ENCODE measurements around the gene CCDC77.

The CCDC77 gene

GRCh38 chr12:462936-463705 lies 61.7 kb downstream of the CCDC77 start:
- Histone ChIP-seq H3K79me2 (ENCODE audit: low read length) (no peaks in the 10 kb centered on the region), H2AFZ (ENCODE audit: low read depth, low read length) (no peak overlapping the region), H3K4me2 (ENCODE audit: low read length) (no peak overlapping the region), H3K4me3 (ENCODE audit: low read length) (no peak overlapping the region), H4K20me1 (ENCODE audit: insufficient read depth, low read length) (no peaks in the 10 kb centered on the region), H3K9ac (ENCODE audit: low read length) (no peak overlapping the region), H3K9me3 (ENCODE audit: insufficient read depth, low read length) (no peaks in the 10 kb centered on the region), H3K4me1 (ENCODE audit: low read length) (no peaks in the 10 kb centered on the region), H3K27ac (ENCODE audit: low read length) (no peak overlapping the region), H3K27me3 (ENCODE audit: low read depth, low read length) (no peaks in the 10 kb centered on the region), H3K36me3 (replicated peaks; ENCODE audit: low read depth, low read length) (no peaks in the 10 kb centered on the region)
- TF ChIP-seq EZH2phosphoT487 (IDR thresholded peaks at IDR 0.05; ENCODE audit: low read depth) (no peak), CTCF (IDR thresholded peaks at IDR 0.05; ENCODE audit: low read depth, low read length) (no peak)

- Histone ChIP-seq H3K27me3 (ENCODE audit: low read depth, low read length) (no peaks in the 10 kb centered on the region), H3K9me3 (ENCODE audit: insufficient read depth, low read length) (no peaks in the 10 kb centered on the region), H3K27ac (ENCODE audit: low read length) (no peak overlapping the region), H3K9ac (ENCODE audit: low read length) (no peak overlapping the region), H3K36me3 (replicated peaks; ENCODE audit: low read depth, low read length) (no peaks in the 10 kb centered on the region), H3K4me2 (ENCODE audit: low read length) (no peak overlapping the region), H2AFZ (ENCODE audit: low read depth, low read length) (no peak overlapping the region), H3K79me2 (ENCODE audit: low read length) (no peaks in the 10 kb centered on the region), H4K20me1 (ENCODE audit: insufficient read depth, low read length) (no peaks in the 10 kb centered on the region), H3K4me1 (ENCODE audit: low read length) (no peaks in the 10 kb centered on the region), H3K4me3 (ENCODE audit: low read length) (no peak overlapping the region)
- TF ChIP-seq EZH2phosphoT487 (IDR thresholded peaks at IDR 0.05; ENCODE audit: low read depth), result no peak
- no peak for TF ChIP-seq CTCF (IDR thresholded peaks at IDR 0.05; ENCODE audit: low read depth, low read length)
These were observed 63.2 kb downstream of the CCDC77 start for GRCh38 chr12:464484-465267.

- Histone ChIP-seq H2AFZ (ENCODE audit: low read depth, low read length) (no peak overlapping the region), H3K27ac (ENCODE audit: low read length) (no peak overlapping the region), H3K9me3 (ENCODE audit: insufficient read depth, low read length) (no peaks in the 10 kb centered on the region), H3K4me1 (ENCODE audit: low read length) (no peaks in the 10 kb centered on the region), H3K9ac (ENCODE audit: low read length) (no peak overlapping the region), H3K27me3 (ENCODE audit: low read depth, low read length) (no peaks in the 10 kb centered on the region), H3K36me3 (replicated peaks; ENCODE audit: low read depth, low read length) (no peaks in the 10 kb centered on the region), H3K4me3 (ENCODE audit: low read length) (no peak overlapping the region), H4K20me1 (ENCODE audit: insufficient read depth, low read length) (no peaks in the 10 kb centered on the region), H3K4me2 (ENCODE audit: low read length) (no peak overlapping the region), H3K79me2 (ENCODE audit: low read length) (no peaks in the 10 kb centered on the region)
- TF ChIP-seq EZH2phosphoT487 (IDR thresholded peaks at IDR 0.05; ENCODE audit: low read depth), result no peak
These were observed 64.6 kb downstream of the CCDC77 start for GRCh38 chr12:466039-466438.

GRCh38 chr12:466762-467161 lies 65.3 kb downstream of the CCDC77 start:
- Histone ChIP-seq H3K4me3 (ENCODE audit: low read length) (no peak overlapping the region), H3K27me3 (ENCODE audit: low read depth, low read length) (no peaks in the 10 kb centered on the region), H3K27ac (ENCODE audit: low read length) (no peak overlapping the region), H3K79me2 (ENCODE audit: low read length) (no peaks in the 10 kb centered on the region), H2AFZ (ENCODE audit: low read depth, low read length) (no peak overlapping the region), H3K36me3 (replicated peaks; ENCODE audit: low read depth, low read length) (no peaks in the 10 kb centered on the region), H3K9ac (ENCODE audit: low read length) (no peak overlapping the region), H4K20me1 (ENCODE audit: insufficient read depth, low read length) (no peaks in the 10 kb centered on the region), H3K9me3 (ENCODE audit: insufficient read depth, low read length) (no peaks in the 10 kb centered on the region), H3K4me1 (ENCODE audit: low read length) (no peaks in the 10 kb centered on the region), H3K4me2 (ENCODE audit: low read length) (no peak overlapping the region)
- TF ChIP-seq CTCF (IDR thresholded peaks at IDR 0.05; ENCODE audit: low read depth, low read length) (no peak), EZH2phosphoT487 (IDR thresholded peaks at IDR 0.05; ENCODE audit: low read depth) (no peak)

Data from OCI-LY3 (cell line).